Coronary artery (tissue), 2 donors: ENCODE results near the gene CNPPD1.

Source experiments
- DNase-seq: peaks from one replicate; pipeline ENCODE4 v3.0.0-alpha.2; 2017; ENCODE audit warnings: low spot score
- H3K27ac ChIP-seq, 2 donors: fragments of 200-600 bp; sonication (generic); one replicate each; pipeline ENCODE4 v1.5.1; 2016 to 2019
- H3K4me3 ChIP-seq: fragments of 200-600 bp; sonication (generic); 2 replicates; pipeline ENCODE4 v1.5.1; 2016; ENCODE audit warnings: mild to moderate bottlenecking, moderate library complexity
- TF ChIP-seq, protein P1 (sequence below): fragments of 200-600 bp; sonication (generic); IDR thresholded peaks from one replicate; pipeline ENCODE4 v1.5.1; 2019; ENCODE audit warnings: antibody characterized with exemption

Gene CNPPD1

DNA sequence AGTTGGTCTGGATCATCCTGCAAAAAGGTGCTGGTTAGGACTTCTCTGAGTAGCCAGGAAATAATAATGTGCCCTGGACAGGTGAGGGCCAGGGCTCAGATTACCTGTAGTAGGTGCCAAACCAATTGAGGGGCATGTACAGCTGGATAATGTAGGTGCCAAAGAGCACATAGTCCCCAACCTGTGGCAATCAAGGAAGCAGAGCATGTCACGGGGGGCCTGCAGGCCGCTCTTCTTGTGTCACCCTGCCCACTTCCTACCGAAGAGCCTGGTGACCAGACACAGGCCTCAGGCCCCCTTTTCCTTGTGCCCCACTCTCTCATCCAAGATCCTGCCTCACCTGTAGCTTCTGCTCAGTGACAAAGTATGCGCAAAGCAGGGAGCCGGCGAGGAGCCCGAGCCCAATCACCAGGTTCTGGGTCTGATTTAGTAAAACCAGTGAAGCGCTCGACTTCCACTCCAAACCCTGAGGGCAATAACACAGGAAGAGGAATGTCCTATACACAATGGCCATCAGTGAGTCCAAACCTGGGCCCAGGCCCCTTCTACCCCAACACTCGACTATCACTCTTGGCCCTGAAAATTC, 36.9 kb upstream of the CNPPD1 start:
- no peak overlapping the region for H3K27ac ChIP-seq
- peak; percentile 47 for DNase-seq
- H3K4me3 ChIP-seq, result no peak overlapping the region
- TF ChIP-seq, protein P1, sequence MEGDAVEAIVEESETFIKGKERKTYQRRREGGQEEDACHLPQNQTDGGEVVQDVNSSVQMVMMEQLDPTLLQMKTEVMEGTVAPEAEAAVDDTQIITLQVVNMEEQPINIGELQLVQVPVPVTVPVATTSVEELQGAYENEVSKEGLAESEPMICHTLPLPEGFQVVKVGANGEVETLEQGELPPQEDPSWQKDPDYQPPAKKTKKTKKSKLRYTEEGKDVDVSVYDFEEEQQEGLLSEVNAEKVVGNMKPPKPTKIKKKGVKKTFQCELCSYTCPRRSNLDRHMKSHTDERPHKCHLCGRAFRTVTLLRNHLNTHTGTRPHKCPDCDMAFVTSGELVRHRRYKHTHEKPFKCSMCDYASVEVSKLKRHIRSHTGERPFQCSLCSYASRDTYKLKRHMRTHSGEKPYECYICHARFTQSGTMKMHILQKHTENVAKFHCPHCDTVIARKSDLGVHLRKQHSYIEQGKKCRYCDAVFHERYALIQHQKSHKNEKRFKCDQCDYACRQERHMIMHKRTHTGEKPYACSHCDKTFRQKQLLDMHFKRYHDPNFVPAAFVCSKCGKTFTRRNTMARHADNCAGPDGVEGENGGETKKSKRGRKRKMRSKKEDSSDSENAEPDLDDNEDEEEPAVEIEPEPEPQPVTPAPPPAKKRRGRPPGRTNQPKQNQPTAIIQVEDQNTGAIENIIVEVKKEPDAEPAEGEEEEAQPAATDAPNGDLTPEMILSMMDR, result no peak

DNA sequence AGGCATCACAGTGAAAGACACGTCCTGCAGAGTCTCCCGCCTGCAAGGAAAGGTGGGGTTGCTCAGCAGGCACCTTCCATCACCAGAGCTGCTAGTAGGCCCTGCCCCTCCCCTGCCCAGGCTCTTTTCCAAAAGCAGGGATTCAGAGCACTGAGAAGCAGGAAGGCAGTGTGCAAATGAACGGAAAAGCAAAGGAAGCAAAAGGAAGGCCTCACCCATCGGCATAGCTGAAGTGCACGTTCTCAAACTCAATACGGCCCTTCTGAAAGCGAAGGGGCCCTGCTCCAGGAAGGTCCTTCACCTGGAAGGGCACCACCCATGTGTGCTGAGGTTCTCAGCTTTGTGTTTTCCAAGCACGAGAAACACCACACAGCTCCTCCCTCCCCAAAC, 36.3 kb upstream of the CNPPD1 start:
- TF ChIP-seq, protein P1, result no peak
- no peak overlapping the region for H3K27ac ChIP-seq
- no peak overlapping the region for H3K4me3 ChIP-seq
- no peak for DNase-seq

DNA sequence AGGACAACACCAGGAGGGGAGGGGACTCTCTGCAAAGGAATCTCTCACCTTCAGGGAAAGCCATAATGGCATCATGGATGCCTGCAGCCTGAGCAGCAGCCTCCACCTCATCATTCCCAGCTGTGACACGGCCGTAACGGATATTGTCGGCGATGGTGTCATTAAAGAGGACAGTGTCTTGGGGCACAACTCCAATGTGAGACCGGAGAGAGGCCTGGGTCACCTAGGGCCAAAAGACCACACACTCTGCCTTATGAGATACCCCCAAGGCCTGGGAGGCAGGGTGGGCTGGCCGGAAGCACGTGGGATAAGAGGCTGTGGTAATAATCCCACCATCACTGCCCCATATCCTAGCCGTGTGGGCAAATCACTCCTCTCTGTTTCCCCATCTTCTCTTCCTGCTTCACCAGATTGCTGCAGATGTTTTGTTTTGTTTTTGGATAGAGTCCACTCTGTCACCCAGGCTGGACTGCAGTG, 34.2 kb upstream of the CNPPD1 start:
- Histone ChIP-seq H3K4me3 (no peak overlapping the region), H3K27ac (no peak overlapping the region)
- TF ChIP-seq, protein P1, result no peak
- no peak for DNase-seq

DNA sequence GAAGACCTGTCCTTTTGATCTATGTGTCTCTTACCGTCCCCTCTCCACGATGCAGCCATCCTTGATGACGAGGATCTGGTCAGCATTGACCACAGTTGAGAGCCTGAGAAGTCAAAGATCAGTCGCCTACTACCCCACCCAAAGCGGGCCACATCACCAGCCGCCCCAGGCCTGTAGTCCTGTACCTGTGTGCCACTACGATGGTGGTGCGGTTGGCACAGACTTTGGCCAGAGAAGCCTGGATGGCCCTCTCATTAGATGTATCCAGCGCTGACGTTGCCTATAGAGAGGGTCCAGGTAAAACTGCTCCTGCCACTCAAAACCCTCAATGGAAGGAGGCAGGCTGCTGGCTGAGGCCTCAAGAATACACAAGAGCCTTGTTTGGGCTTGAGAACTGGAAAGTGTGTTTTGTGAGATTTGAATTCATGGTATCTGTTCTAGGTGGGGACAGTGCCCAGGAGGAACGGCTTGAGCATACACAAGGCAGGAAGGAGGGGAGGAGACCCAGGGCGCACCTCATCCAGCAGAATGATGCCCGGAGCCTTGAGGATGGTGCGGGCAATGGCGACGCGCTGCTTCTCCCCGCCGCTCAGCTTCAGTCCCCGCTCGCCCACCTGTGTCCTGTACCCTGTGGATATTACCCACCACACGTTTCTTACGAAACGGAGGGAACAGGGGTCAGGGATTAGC, 33.6 kb upstream of the CNPPD1 start:
- no peak overlapping the region for H3K4me3 ChIP-seq
- no peak overlapping the region for H3K27ac ChIP-seq
- TF ChIP-seq, protein P1, result no peak
- DNase-seq, result no peak

DNA sequence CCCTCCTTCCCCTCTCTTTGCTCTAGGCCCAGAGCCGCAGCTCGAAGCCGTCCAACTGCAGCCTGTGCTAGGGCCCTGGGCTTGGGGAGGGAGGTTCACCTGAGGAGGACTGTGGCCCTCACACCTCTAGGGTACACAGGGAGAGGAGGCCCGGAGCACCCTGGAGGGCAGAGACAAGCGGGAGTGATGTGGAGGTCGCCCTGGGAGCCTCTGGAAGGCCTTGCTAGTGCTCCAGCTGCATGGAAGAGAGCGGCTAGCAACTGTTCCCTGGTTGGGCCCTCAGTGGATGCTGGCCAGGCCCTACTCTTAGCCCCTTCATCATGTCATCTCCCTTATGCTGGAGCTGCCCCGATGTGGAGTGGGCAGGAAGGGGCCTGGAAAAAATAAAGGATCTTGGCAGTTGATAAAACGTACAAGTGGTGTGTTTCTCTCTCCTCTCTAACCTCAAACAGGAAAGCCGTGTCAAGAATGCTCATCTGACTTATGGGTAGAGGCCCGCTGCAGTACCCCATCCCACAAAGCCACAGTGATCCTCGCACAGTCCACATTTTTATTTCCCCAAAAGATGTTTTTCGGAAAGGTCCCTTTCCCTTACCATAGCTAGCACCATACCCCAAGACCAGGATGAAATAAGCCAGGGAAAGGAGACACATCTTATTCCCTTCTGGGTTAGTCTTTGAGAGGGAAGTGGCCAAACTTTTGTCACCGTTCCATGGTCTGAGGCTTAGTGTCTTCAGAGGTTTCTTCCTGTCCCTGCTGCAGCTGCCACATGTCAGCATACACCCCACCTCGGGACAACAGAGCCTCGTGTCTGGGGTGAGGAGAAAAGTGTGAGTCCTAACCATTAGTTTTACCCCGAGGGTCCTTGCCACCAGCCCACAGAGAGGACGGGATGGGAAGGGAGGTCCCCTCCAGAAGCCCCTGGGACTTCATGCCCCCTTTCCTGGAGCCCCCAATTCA, 32.8 kb upstream of the CNPPD1 start:
- H3K4me3 ChIP-seq, result no peak overlapping the region
- TF ChIP-seq, protein P1, result no peak
- no peak overlapping the region for H3K27ac ChIP-seq
- no peak for DNase-seq

DNA sequence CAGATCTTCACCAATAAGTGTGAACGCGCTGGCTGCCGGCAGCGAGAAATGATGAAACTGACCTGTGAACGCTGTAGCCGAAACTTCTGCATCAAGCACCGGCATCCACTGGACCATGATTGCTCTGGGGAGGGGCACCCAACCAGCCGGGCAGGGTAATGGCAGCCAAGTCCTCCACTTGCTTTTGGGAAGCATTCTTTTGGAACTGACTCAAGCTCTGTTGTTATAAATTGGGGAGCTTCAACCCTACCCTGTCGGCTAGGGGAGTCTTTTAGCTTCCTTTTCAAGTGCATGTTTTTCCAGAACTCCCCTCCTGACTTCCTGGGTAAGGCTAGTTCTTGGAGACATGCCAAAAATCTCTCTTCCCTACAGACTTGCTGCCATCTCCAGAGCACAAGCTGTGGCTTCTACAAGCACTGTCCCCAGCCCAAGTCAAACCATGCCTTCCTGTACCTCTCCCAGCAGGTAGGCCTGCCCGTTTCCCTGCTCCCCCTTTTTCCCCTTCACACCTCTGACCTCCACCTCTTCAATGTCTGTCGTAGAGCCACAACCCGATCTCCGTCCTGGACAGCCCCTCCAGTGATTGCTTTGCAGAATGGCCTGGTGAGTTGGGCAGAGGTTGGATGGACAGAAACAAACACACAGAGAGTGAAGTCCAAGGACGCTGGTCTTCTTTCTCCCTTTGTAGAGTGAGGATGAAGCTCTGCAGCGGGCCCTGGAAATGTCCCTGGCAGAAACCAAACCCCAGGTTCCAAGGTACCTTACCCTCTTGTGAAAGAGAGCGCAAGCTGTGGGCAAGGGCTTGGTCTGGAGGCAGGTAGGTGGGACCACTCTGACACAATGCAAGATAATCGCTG, 31.4 kb upstream of the CNPPD1 start:
- H3K4me3 ChIP-seq, result peak overlapping the region; percentile 79
- TF ChIP-seq, protein P1, result no peak
- H3K27ac ChIP-seq, result peak overlapping the region; percentile 92 to 94
- DNase-seq, result no peak
